Fibroblast of lung (primary cell): Measurements from ENCODE around the gene TMEM256. TPM values are rescaled to one million over a fixed set of nuclear protein-coding genes. Genes with fewer than 3 reads are reported as not detected.
"Not testable (repeated sequence)": the region's sequence is repeated elsewhere in the genome, so short reads cannot be mapped to it uniquely, and the experiment has no call there.

Experiments used
- DNase-seq, 2 donors: peaks; one replicate each; pipeline versions ENCODE4 v3.0.0 to v3.0.0-alpha.2; 2010; ENCODE audit warnings: low read depth in 2 of 2
- H2AFZ ChIP-seq: 2 replicates; pipeline ENCODE4 v1.5.1; 2012; ENCODE audit warnings: low read length, control low read depth, inconsistent platforms
- H3K27ac ChIP-seq: 2 replicates; pipeline ENCODE4 v1.5.1; 2011; ENCODE audit warnings: low read length, control low read depth; ENCODE audit not compliant: insufficient read depth
- H3K27me3 ChIP-seq: 2 replicates; pipeline ENCODE4 v1.5.1; 2011; ENCODE audit warnings: mild to moderate bottlenecking, low read length; ENCODE audit not compliant: control insufficient read depth, insufficient read depth
- H3K36me3 ChIP-seq: 2 replicates; pipeline ENCODE4 v1.5.1; 2011; ENCODE audit warnings: low read length; ENCODE audit not compliant: control insufficient read depth, insufficient read depth
- H3K4me1 ChIP-seq: 2 replicates; pipeline ENCODE4 v1.5.1; 2011; ENCODE audit warnings: low read length; ENCODE audit not compliant: control insufficient read depth, insufficient read depth; ENCODE audit errors: extremely low read depth
- H3K4me2 ChIP-seq: 2 replicates; pipeline ENCODE4 v1.5.1; 2011; ENCODE audit warnings: low read length, control low read depth; ENCODE audit not compliant: insufficient read depth; ENCODE audit errors: extremely low read depth
- H3K4me3 ChIP-seq, 4 experiments: fragments of 200-600 bp in 1 of 4; sonication (generic) in 1 of 4; replicated peaks in 1 of 4; 2 replicates each; pipeline ENCODE4 v1.5.1; 2011 to 2016; ENCODE audit warnings: low read length in 4 of 4, low read depth in 3 of 4, mild to moderate bottlenecking in 3 of 4, control low read depth in 2 of 4, inconsistent platforms in 1 of 4, mixed read lengths in 1 of 4; ENCODE audit not compliant: insufficient read depth in 1 of 4; ENCODE audit errors: control extremely low read depth in 1 of 4
- H3K79me2 ChIP-seq: 2 replicates; pipeline ENCODE4 v1.5.1; 2012; ENCODE audit warnings: mild to moderate bottlenecking, low read length, inconsistent platforms; ENCODE audit not compliant: control insufficient read depth, insufficient read depth
- H3K9ac ChIP-seq: 2 replicates; pipeline ENCODE4 v1.5.1; 2011; ENCODE audit warnings: mild to moderate bottlenecking, low read length, control low read depth; ENCODE audit not compliant: insufficient read depth
- H3K9me3 ChIP-seq: 2 replicates; pipeline ENCODE4 v1.5.1; 2012; ENCODE audit warnings: low read depth, low read length; ENCODE audit not compliant: control insufficient read depth, insufficient read depth
- H4K20me1 ChIP-seq: 2 replicates; pipeline ENCODE4 v1.5.1; 2011; ENCODE audit warnings: low read length; ENCODE audit not compliant: control insufficient read depth, insufficient read depth; ENCODE audit errors: extremely low read depth
- EZH2 ChIP-seq: IDR thresholded peaks from 2 replicates; pipeline ENCODE4 v1.5.1; 2012; ENCODE audit warnings: low read length, control low read depth, mild to moderate bottlenecking; ENCODE audit errors: missing control alignments
- polyA plus RNA-seq, 2 donors: library from polyadenylated mRNA; depleted of rRNA in 1 of 2; stranded (reverse) in 1 of 2; unstranded in 1 of 2; fragments of >200 nt; gene quantifications; 2 replicates each; pipeline ENCODE4 v1.2.1, GENCODE V29; 2011 to 2012; ENCODE audit warnings: missing spikeins in 1 of 2
- total RNA-seq: library from RNA; depleted of rRNA; stranded (reverse); fragments of >200 nt; gene quantifications from 2 replicates; pipeline ENCODE4 v1.2.1, GENCODE V29; 2014
- TF ChIP-seq, protein P1 (sequence below), 2 donors: IDR thresholded peaks in 1 of 2; conservative IDR thresholded peaks in 1 of 2; 1 replicate in 1 of 2; 2 replicates in 1 of 2; pipeline ENCODE4 v1.5.1; 2011 to 2012; ENCODE audit warnings: low read length in 2 of 2, control low read depth in 1 of 2, inconsistent platforms in 1 of 2, low read depth in 1 of 2, mild to moderate bottlenecking in 1 of 2

The TMEM256 gene
- total and polyA plus RNA-seq, 2 donors (not counting 1 experiment from before 2014, with no cell fraction given): 59.1 to 206 TPM

- H3K4me2 ChIP-seq: no peak overlapping the region
- H2AFZ ChIP-seq: no peak overlapping the region
- H3K36me3 ChIP-seq: no peaks in the 10 kb centered on the region
- H3K79me2 ChIP-seq: no peaks in the 10 kb centered on the region
- no peaks in the 10 kb centered on the region for H4K20me1 ChIP-seq
- H3K4me1 ChIP-seq: no peaks in the 10 kb centered on the region
- no peak for DNase-seq
- peaks cover 8% of the 10 kb centered on the region for H3K27me3 ChIP-seq
- no peak overlapping the region for H3K27ac ChIP-seq
- H3K9ac ChIP-seq: no peak overlapping the region
- TF ChIP-seq EZH2: no peak
- TF ChIP-seq, protein P1, sequence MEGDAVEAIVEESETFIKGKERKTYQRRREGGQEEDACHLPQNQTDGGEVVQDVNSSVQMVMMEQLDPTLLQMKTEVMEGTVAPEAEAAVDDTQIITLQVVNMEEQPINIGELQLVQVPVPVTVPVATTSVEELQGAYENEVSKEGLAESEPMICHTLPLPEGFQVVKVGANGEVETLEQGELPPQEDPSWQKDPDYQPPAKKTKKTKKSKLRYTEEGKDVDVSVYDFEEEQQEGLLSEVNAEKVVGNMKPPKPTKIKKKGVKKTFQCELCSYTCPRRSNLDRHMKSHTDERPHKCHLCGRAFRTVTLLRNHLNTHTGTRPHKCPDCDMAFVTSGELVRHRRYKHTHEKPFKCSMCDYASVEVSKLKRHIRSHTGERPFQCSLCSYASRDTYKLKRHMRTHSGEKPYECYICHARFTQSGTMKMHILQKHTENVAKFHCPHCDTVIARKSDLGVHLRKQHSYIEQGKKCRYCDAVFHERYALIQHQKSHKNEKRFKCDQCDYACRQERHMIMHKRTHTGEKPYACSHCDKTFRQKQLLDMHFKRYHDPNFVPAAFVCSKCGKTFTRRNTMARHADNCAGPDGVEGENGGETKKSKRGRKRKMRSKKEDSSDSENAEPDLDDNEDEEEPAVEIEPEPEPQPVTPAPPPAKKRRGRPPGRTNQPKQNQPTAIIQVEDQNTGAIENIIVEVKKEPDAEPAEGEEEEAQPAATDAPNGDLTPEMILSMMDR (conservative IDR thresholded peaks at IDR 0.05 in 1 of 2, IDR thresholded peaks at IDR 0.05 in 1 of 2; ENCODE audit: low read depth in 1 of 2, low read length in 2 of 2): no peak
- no peaks in the 10 kb centered on the region for H3K9me3 ChIP-seq
- no peak overlapping the region for H3K4me3 ChIP-seq
These were observed 29.5 kb downstream of the TMEM256 start for GRCh38 chr17:7374353-7374752.

- no peak overlapping the region for H2AFZ ChIP-seq
- H3K9ac ChIP-seq: no peak overlapping the region
- H3K79me2 ChIP-seq: no peaks in the 10 kb centered on the region
- TF ChIP-seq, protein P1 (conservative IDR thresholded peaks at IDR 0.05 in 1 of 2, IDR thresholded peaks at IDR 0.05 in 1 of 2; ENCODE audit: low read depth in 1 of 2, low read length in 2 of 2): no peak
- TF ChIP-seq EZH2: no peak
- H3K27ac ChIP-seq: no peak overlapping the region
- H3K4me2 ChIP-seq: no peak overlapping the region
- no peak for DNase-seq
- H3K36me3 ChIP-seq: no peaks in the 10 kb centered on the region
- no peaks in the 10 kb centered on the region for H4K20me1 ChIP-seq
- no peak overlapping the region for H3K4me3 ChIP-seq
- H3K9me3 ChIP-seq: no peaks in the 10 kb centered on the region
- H3K27me3 ChIP-seq: peaks cover 8% of the 10 kb centered on the region
- H3K4me1 ChIP-seq: no peaks in the 10 kb centered on the region
These were observed 33.0 kb downstream of the TMEM256 start for GRCh38 chr17:7370853-7371252.

GRCh38 chr17:7369825-7370224 lies 34.1 kb downstream of the TMEM256 start:
- Histone ChIP-seq H2AFZ (no peak overlapping the region), H3K36me3 (no peaks in the 10 kb centered on the region), H3K4me1 (no peaks in the 10 kb centered on the region), H3K4me3 (no peak overlapping the region), H3K27ac (no peak overlapping the region), H3K9me3 (no peaks in the 10 kb centered on the region), H3K9ac (no peak overlapping the region), H3K79me2 (no peaks in the 10 kb centered on the region), H4K20me1 (no peaks in the 10 kb centered on the region), H3K4me2 (no peak overlapping the region), H3K27me3 (peaks cover 8% of the 10 kb centered on the region)
- TF ChIP-seq, protein P1 (conservative IDR thresholded peaks at IDR 0.05 in 1 of 2, IDR thresholded peaks at IDR 0.05 in 1 of 2; ENCODE audit: low read depth in 1 of 2, low read length in 2 of 2): no peak
- TF ChIP-seq EZH2: no peak
- no peak for DNase-seq

- not testable (repeated sequence) for H3K9me3 ChIP-seq, H3K4me3 ChIP-seq, H3K27ac ChIP-seq, H3K9ac ChIP-seq, H3K27me3 ChIP-seq, H3K4me1 ChIP-seq, DNase-seq, H3K4me2 ChIP-seq, H3K36me3 ChIP-seq, H4K20me1 ChIP-seq, H2AFZ ChIP-seq, H3K79me2 ChIP-seq
These were observed 35.3 kb downstream of the TMEM256 start for GRCh38 chr17:7368599-7368994.
